ENCODE measurements around the gene SH3RF3. TPM values are rescaled to one million over a fixed set of nuclear protein-coding genes. Genes with fewer than 3 reads are reported as not detected.

SH3RF3 gene
- total and polyA plus RNA-seq, 10 of the 15 experiments (the other 5 are each of a cell fraction or from before 2014, with no cell fraction given) = 0.08 to 8.8 (median 2.3) TPM

- TF ChIP-seq ZNF687 (IDR thresholded peaks at IDR 0.05) (no peak; the same call in 1 of the 2 replicates), BRCA1 (IDR thresholded peaks at IDR 0.05; ENCODE audit: low read depth, low read length) (no peak), SMAD5 (IDR thresholded peaks at IDR 0.05; ENCODE audit: low read depth) (no peak), ELK1 (IDR thresholded peaks at IDR 0.05; ENCODE audit: low read depth, low read length) (no peak), PML (IDR thresholded peaks at IDR 0.05; ENCODE audit: low read length) (peak; percentile 69; the same call in 1 of the 2 replicates), ATF2 (IDR thresholded peaks at IDR 0.05; ENCODE audit: low read length) (peak; percentile 95), POU2F2 (IDR thresholded peaks at IDR 0.05; ENCODE audit: borderline replicate concordance, low read depth, low read length) (0 out of 3 replicates have a peak, but pooled peaks have one; percentile 4), NR2C1 (IDR thresholded peaks at IDR 0.05) (no peak), ZZZ3 (IDR thresholded peaks at IDR 0.05; ENCODE audit: control insufficient read depth, insufficient read length, low read depth) (no peak), NFYB (IDR thresholded peaks at IDR 0.05; ENCODE audit: insufficient read depth, low read depth, low read length) (no peak), EP300 (IDR thresholded peaks at IDR 0.05; ENCODE audit: borderline replicate concordance in 1 of 2, control insufficient read depth in 1 of 2, low read depth in 2 of 2, low read length in 2 of 2) (peak; percentile 72 to 82; a peak in 2 of 4 replicates), TCF7 (IDR thresholded peaks at IDR 0.05; ENCODE audit: borderline replicate concordance) (peak; percentile 47; the same call in 1 of the 2 replicates), DPF2 (IDR thresholded peaks at IDR 0.05) (peak; percentile 90), ZNF384 (IDR thresholded peaks at IDR 0.05; ENCODE audit: borderline replicate concordance, low read depth, low read length) (no peak), SPI1 (IDR thresholded peaks at IDR 0.05; ENCODE audit: borderline replicate concordance, insufficient read depth, low read depth, low read length) (no peak), NBN (IDR thresholded peaks at IDR 0.05) (peak; percentile 68; the same call in 1 of the 2 replicates), E4F1 (IDR thresholded peaks at IDR 0.05; ENCODE audit: borderline replicate concordance, partially characterized antibody) (no peak), RELB (IDR thresholded peaks at IDR 0.05; ENCODE audit: low read depth) (peak; percentile 98)
Measured at GRCh38 chr2:109513749-109514588, 385.0 kb downstream of the SH3RF3 start (continued).

Measured in GM12878 (cell line).